ENCODE data around the gene CD36.

- TF ChIP-seq CTCF (IDR thresholded peaks at IDR 0.05; ENCODE audit: control extremely low read depth in 1 of 3, insufficient read depth in 1 of 3, low read depth in 1 of 3, low read length in 3 of 3) = no peak
- TF ChIP-seq ATF3 (IDR thresholded peaks at IDR 0.05; ENCODE audit: insufficient read depth, low read depth, low read length) = no peak
These were observed 48.1 kb downstream of the CD36 start for GRCh38 chr7:80686576-80686975.

Measured in H1 (cell line).